Endothelial cell of hepatic sinusoid (primary cell): ENCODE measurements around the gene KDM3B.

Experiments used
- in situ Hi-C: cut with HindIII; loops from 2 replicates; pipeline ENCODE4 v1.10.0; 2017; ENCODE audit warnings: low sequenced_read_pairs

Gene KDM3B

DNA sequence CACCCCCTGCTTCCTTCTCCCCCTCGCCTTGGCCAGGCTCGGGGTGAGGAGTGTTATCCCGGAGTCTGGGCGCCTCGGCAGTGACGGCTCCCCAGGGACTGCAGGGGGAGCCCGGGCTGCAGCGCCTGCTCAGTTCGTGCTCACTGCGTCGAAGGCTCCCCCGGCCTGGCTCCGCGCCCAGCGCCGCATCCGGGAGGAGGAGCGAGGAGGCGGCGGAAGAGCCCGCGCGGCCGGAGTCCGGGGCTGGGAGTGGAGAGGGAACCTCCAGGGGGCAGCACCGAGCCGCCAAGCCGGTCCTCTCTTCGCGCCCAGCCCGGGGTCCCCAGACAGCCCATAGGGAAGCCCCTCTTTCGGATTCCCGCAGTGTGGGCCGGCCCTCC, 111.5 kb downstream of the KDM3B start:
- in situ Hi-C loops = no loop called here

DNA sequence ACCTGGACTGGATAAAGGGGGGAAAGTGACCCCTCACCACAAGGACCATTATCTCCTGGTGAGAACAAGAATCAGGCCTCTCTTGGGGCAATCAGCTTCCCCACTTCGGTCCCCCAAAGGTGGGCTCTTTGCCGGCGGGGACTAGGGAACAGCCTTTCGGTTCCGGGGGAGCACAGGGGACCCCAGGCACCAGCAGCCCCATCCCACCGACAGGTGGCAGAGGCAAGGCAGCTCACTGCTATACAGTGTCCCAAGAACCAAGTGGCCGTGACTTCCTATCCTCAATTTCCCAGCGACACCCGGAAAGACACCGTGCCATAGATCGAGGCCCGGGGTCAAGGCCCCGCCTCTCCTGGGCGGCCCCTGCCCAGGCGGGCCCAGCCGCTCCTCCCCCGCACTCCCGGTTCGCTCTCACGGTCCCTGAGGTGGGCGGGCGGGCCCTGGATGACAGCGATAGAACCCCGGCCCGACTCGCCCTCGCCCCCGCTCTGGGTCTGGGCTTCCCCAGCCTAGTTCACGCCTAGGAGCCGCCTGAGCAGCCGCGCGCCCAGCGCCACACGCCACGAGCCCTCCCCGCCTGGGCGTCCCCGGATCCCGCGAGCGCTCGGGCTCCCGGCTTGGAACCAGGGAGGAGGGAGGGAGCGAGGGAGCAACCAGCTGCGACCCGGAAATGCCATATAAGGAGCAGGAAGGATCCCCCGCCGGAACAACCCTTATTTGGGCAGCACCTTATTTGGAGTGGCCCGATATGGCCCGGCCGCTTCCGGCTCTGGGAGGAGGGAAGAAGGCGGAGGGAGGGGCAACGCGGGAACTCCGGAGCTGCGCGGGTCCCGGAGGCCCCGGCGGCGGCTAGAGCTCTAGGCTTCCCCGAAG, 112.1 kb downstream of the KDM3B start:
- in situ Hi-C loops = loop anchor here (5.0 kb wide), 1 partner anchor 42 kb away; no protein-coding TSS in a partner anchor

DNA sequence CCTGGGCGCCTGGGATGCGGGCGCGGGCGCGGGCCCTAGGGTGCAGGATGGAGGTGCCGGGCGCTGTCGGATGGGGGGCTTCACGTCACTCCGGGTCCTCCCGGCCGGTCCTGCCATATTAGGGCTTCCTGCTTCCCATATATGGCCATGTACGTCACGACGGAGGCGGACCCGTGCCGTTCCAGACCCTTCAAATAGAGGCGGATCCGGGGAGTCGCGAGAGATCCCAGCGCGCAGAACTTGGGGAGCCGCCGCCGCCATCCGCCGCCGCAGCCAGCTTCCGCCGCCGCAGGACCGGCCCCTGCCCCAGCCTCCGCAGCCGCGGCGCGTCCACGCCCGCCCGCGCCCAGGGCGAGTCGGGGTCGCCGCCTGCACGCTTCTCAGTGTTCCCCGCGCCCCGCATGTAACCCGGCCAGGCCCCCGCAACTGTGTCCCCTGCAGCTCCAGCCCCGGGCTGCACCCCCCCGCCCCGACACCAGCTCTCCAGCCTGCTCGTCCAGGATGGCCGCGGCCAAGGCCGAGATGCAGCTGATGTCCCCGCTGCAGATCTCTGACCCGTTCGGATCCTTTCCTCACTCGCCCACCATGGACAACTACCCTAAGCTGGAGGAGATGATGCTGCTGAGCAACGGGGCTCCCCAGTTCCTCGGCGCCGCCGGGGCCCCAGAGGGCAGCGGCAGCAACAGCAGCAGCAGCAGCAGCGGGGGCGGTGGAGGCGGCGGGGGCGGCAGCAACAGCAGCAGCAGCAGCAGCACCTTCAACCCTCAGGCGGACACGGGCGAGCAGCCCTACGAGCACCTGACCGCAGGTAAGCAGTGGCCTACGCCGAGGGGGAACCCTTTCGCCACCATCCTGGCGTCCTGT, 113.0 kb downstream of the KDM3B start, which contains the start of gene EGR1:
Gene EGR1 (plus strand): TSS at position 219 of the 864 bp plus-strand sequence. CDS start 283 bp downstream, at position 502.
- in situ Hi-C loops = loop anchor here (5.0 kb wide), 1 partner anchor 43 kb away; no protein-coding TSS in a partner anchor

DNA sequence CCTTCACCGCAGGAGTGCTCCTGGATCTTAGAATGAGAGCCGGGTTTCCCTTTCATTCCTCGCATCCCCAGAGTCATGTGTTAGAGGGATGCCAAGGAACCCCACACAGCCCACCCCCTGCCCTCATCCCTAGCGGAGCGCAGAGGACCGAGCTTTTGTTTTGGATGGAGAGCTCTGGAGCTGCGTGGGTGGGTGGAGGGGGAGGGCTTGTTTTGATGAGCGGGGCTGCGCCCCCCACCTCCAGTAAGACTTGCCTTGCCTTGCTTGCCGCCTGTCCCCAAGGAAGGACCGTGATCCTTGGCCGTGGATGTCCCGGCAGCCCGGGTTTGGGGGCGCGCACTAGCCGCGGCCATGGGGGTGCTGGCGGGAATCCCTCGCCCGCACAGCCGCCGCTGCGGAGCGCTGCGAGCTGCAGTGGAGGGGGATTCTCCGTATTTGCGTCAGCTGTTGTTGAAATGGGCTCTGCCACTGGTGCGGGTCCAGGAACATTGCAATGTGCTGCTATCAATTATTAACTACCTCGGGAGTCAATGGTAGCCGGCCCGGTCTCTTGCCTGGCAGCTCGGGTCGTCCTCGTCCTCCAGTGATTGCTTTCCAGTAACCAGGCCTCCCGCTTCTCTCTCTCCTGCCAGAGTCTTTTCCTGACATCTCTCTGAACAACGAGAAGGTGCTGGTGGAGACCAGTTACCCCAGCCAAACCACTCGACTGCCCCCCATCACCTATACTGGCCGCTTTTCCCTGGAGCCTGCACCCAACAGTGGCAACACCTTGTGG, 113.8 kb downstream of the KDM3B start:
- in situ Hi-C loops = loop anchor here (5.0 kb wide), 1 partner anchor 44 kb away; no protein-coding TSS in a partner anchor

DNA sequence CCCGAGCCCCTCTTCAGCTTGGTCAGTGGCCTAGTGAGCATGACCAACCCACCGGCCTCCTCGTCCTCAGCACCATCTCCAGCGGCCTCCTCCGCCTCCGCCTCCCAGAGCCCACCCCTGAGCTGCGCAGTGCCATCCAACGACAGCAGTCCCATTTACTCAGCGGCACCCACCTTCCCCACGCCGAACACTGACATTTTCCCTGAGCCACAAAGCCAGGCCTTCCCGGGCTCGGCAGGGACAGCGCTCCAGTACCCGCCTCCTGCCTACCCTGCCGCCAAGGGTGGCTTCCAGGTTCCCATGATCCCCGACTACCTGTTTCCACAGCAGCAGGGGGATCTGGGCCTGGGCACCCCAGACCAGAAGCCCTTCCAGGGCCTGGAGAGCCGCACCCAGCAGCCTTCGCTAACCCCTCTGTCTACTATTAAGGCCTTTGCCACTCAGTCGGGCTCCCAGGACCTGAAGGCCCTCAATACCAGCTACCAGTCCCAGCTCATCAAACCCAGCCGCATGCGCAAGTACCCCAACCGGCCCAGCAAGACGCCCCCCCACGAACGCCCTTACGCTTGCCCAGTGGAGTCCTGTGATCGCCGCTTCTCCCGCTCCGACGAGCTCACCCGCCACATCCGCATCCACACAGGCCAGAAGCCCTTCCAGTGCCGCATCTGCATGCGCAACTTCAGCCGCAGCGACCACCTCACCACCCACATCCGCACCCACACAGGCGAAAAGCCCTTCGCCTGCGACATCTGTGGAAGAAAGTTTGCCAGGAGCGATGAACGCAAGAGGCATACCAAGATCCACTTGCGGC, 114.6 kb downstream of the KDM3B start:
- in situ Hi-C loops = loop anchor here (5.0 kb wide), 1 partner anchor 45 kb away; no protein-coding TSS in a partner anchor

DNA sequence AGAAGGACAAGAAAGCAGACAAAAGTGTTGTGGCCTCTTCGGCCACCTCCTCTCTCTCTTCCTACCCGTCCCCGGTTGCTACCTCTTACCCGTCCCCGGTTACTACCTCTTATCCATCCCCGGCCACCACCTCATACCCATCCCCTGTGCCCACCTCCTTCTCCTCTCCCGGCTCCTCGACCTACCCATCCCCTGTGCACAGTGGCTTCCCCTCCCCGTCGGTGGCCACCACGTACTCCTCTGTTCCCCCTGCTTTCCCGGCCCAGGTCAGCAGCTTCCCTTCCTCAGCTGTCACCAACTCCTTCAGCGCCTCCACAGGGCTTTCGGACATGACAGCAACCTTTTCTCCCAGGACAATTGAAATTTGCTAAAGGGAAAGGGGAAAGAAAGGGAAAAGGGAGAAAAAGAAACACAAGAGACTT, 115.2 kb downstream of the KDM3B start:
- in situ Hi-C loops = loop anchor here (5.0 kb wide), 1 partner anchor 45 kb away; no protein-coding TSS in a partner anchor

DNA sequence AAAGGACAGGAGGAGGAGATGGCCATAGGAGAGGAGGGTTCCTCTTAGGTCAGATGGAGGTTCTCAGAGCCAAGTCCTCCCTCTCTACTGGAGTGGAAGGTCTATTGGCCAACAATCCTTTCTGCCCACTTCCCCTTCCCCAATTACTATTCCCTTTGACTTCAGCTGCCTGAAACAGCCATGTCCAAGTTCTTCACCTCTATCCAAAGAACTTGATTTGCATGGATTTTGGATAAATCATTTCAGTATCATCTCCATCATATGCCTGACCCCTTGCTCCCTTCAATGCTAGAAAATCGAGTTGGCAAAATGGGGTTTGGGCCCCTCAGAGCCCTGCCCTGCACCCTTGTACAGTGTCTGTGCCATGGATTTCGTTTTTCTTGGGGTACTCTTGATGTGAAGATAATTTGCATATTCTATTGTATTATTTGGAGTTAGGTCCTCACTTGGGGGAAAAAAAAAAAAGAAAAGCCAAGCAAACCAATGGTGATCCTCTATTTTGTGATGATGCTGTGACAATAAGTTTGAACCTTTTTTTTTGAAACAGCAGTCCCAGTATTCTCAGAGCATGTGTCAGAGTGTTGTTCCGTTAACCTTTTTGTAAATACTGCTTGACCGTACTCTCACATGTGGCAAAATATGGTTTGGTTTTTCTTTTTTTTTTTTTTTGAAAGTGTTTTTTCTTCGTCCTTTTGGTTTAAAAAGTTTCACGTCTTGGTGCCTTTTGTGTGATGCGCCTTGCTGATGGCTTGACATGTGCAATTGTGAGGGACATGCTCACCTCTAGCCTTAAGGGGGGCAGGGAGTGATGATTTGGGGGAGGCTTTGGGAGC, 115.9 kb downstream of the KDM3B start:
- in situ Hi-C loops = loop anchor here (5.0 kb wide), 1 partner anchor 46 kb away; no protein-coding TSS in a partner anchor

DNA sequence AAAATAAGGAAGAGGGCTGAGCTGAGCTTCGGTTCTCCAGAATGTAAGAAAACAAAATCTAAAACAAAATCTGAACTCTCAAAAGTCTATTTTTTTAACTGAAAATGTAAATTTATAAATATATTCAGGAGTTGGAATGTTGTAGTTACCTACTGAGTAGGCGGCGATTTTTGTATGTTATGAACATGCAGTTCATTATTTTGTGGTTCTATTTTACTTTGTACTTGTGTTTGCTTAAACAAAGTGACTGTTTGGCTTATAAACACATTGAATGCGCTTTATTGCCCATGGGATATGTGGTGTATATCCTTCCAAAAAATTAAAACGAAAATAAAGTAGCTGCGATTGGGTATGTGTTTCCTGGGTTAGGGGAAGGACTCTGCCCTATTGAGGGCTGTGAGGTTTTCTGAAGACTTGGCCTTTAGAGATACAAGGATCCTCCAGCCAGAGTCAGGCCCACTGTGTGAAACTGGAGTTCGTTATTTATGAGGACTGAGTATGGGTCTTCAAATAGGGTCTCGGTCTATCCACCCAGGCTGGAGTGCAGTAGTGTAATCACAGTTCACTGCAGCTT, 116.6 kb downstream of the KDM3B start:
- in situ Hi-C loops = loop anchor here (5.0 kb wide), 1 partner anchor 47 kb away; no protein-coding TSS in a partner anchor

DNA sequence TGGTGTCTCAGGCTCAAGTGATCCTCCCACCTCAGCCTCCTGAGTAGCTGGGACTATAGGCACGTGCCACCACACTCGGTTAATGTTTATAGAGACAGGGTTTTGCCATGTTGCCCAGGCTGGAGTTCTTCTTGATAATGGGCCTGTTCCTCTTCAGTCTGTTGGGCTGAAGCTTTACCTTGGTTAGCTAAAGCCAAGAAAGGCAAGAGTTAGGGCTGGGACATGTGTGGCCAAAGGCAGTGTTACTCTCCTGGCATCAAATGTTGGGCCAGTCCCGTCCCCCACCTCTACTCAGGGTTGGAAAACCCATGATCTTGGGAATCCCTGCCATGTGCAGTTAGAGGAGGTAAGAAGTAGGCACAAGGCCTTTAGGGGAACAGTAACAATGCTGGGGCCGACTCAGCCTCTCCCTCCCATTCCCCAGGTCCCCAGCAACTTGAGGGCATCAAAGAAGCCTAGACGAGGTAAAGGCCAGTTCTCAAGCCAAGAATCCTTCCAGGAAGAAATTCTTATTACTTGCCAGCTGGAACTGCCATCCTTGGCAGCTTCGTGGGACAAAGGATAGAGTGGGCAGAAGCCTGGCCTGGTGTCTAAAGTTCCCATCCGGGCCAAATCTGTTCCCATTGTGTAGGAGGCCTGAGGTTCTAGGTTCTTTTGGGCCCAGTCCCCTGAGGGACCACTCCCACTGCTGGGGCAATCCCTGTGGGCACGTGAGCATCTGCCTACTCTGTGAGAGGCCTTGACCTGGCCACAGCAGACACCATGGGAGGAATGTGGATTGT, 117.2 kb downstream of the KDM3B start:
- in situ Hi-C loops = loop anchor here (5.0 kb wide), 2 partner anchors 47 to 58 kb away; no protein-coding TSS in a partner anchor

DNA sequence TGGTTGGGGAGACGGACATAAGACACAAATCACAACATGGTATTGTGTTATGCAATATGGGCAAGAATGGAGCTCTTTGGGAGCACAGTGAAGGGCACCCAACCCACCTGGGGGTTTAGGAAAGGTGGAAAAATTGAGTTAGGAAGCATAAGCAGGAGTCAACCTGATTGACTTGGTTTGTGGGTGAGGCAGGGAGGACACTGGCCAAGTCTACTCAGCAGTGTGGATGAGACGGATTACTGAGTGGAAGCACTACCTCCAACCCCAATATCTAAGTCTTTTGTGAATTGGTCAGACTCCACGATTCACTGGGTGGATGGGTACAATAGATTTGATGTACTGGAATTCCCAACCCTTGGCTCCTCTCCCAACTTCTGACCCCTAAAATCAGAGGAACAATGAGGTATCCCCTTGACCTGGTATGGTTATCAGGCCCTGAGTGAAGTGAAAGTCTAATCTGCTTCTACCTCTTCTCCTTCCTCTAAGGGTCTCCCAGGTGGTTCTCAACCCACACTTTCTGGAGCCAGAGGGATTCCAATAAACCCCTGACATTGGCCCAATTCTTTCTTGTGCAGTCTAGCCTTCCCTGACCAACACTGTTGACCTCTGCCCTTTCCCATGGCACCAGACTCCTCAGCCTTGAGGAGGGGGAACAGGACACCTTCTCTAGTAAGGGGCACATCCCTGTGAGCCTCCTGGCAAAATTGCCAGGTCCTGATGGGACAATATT, 118.0 kb downstream of the KDM3B start:
- in situ Hi-C loops = loop anchor here (5.0 kb wide), 1 partner anchor 57 kb away; no protein-coding TSS in a partner anchor

DNA sequence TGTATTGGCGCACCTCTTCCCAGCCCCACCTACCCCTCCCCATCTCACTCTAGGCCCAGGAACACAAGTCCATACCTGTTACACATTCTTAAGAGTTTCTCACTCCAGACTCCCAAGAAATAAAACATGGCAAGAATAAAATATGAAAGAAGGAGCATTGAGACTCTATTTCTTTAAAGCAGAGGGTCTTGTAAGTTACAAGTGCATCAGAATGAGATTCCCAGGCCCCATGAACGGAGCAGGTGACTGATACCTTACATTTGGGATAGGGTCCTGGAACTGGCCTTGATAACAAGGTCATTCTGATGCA, 118.5 kb downstream of the KDM3B start:
- in situ Hi-C loops = loop anchor here (5.0 kb wide), 1 partner anchor 56 kb away; no protein-coding TSS in a partner anchor

DNA sequence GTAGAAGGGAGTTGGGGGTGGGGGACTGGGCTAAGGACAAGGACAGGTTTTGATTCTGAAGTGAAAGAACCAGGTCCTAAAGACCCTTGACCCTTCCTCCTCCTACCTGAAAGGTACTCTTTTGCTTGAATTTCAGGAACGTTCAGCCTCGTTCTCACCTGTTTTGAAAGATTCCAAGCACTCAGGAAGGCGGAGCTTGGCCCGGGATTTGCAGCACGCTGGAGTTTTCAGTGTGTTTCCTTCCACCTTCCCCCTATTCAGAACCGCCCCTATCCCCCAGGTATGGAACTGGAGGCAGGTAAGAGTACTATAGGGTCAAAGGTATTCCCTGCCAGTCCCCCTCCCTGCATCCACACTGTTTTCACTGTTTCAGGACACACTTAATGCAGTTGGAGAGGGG, 119.9 kb downstream of the KDM3B start:
- in situ Hi-C loops = loop anchor here (5.0 kb wide), 1 partner anchor 55 kb away; no protein-coding TSS in a partner anchor

DNA sequence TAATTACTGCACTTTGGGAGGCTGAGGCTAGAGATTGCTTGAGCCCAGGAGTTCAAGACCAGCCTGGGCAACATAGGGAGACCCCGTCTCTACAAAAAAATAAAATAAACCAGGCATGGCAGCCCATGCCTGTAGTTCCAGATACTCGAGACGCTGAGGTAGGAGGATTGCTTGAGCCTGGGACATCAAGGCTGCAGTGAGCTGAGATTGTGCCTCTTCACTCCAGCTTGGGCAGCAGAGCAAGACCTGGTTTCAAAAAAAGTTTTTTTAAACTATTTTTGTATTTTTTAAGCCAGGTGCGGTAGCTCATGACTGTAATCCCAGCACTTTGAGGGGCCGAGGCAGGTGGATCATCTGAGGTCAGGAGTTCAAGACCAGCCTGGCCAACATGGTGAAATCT, 120.7 kb downstream of the KDM3B start:
- in situ Hi-C loops = loop anchor here (5.0 kb wide), 1 partner anchor 54 kb away; no protein-coding TSS in a partner anchor

DNA sequence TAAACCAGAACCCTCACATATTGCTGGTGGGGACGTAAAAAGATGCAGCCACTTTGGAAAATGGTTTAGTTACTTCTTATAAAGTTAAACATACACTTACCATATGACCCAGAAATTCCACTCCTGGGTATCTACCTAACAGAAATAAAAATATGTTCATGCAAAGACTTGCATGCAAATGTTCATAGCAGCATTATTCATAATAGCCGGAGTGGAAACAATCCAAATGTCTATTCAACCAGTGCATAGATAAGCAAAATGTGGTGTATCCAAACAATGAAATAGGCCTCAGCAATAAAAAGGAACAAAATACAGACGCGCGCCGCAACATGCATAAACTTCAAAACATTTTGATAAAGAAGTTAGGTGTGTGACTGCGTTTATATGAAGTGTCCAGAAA, 124.4 kb downstream of the KDM3B start:
- in situ Hi-C loops = no loop called here

DNA sequence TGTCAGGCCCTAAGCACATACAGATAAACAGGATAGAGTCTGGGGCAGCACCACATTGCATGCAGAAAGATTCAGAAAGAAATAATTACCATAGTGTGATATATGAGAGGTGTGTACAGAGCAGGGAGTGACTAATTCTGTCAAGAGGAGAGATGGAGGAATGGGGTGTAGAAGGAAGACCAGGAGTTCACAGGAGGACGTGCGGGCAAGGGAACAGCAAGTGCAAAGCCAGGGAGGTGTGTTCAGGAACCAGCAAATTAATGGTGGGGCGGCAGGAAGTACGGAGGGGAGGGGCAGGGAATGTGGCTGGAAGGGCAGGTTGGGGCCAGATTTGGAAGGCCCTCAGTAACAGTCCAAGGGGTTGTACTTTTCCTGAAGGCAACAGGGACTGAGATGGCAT, 130.2 kb downstream of the KDM3B start:
- in situ Hi-C loops = no loop called here
